ENCODE measurements around the gene PDSS2.

PDSS2 gene

GRCh38 chr6:107444277-107444676 is 15.1 kb downstream of the PDSS2 start:
- DNase-seq (ENCODE audit: extremely low spot score), result no peak
- POLR2A ChIA-PET, result no interaction called here
- CTCF ChIA-PET, result interaction anchor here (1.0 to 1.3 kb wide), 2 partner anchors 10 to 15 kb away, joined by 3 to 4 read pairs; no protein-coding TSS in a partner anchor

GRCh38 chr6:107443608-107444267 is 15.6 kb downstream of the PDSS2 start:
- POLR2A ChIA-PET, result no interaction called here
- CTCF ChIA-PET, result interaction anchor here (1.0 to 1.9 kb wide), 3 partner anchors 10 to 15 kb away, joined by 3 to 5 read pairs (median 4); no protein-coding TSS in a partner anchor
- no peak for DNase-seq (ENCODE audit: extremely low spot score)

More at GRCh38 chr6:107444277-107444676, 15.1 kb downstream of the PDSS2 start:
- TF ChIP-seq CTCF (IDR thresholded peaks at IDR 0.05; ENCODE audit: control extremely low read depth, extremely low read depth, low read depth, missing control alignments), result no peak

GRCh38 chr6:107442938-107443607 is 16.3 kb downstream of the PDSS2 start:
- no peak for DNase-seq (ENCODE audit: extremely low spot score)
- TF ChIP-seq CTCF (IDR thresholded peaks at IDR 0.05; ENCODE audit: control extremely low read depth, extremely low read depth, low read depth, missing control alignments), result no peak
- POLR2A ChIA-PET, result no interaction called here
- CTCF ChIA-PET, result interaction anchor here (0.8 to 1.9 kb wide), 3 partner anchors 11 to 17 kb away, joined by 3 to 5 read pairs (median 3); partner anchors contain the start of gene PDSS2

More at GRCh38 chr6:107443608-107444267, 15.6 kb downstream of the PDSS2 start:
- no peak for TF ChIP-seq CTCF (IDR thresholded peaks at IDR 0.05; ENCODE audit: control extremely low read depth, extremely low read depth, low read depth, missing control alignments)

GRCh38 chr6:107441682-107442081 is 17.7 kb downstream of the PDSS2 start:
- ChIA-PET CTCF (no interaction called here), POLR2A (no interaction called here)
- DNase-seq (ENCODE audit: extremely low spot score), result no peak
- no peak for TF ChIP-seq CTCF (IDR thresholded peaks at IDR 0.05; ENCODE audit: control extremely low read depth, extremely low read depth, low read depth, missing control alignments)

GRCh38 chr6:107440936-107441335 is 18.4 kb downstream of the PDSS2 start:
- DNase-seq (ENCODE audit: extremely low spot score), result no peak
- POLR2A ChIA-PET, result no interaction called here
- CTCF ChIA-PET, result no interaction called here
- no peak for TF ChIP-seq CTCF (IDR thresholded peaks at IDR 0.05; ENCODE audit: control extremely low read depth, extremely low read depth, low read depth, missing control alignments)

- ChIA-PET CTCF (interaction anchor here (1.0 to 1.5 kb wide), 2 partner anchors 20 to 86 kb away, joined by 3 read pairs; partner anchors contain the start of gene PDSS2), POLR2A (no interaction called here)
- TF ChIP-seq CTCF (IDR thresholded peaks at IDR 0.05; ENCODE audit: control extremely low read depth, extremely low read depth, low read depth, missing control alignments), result no peak
- DNase-seq (ENCODE audit: extremely low spot score), result no peak
These were observed 20.0 kb downstream of the PDSS2 start for GRCh38 chr6:107439406-107439805.

Measured in GM10248 (cell line).